Fibroblast of skin of right quadriceps (primary cell): Measurements from ENCODE around the gene FCF1.

Source experiments
- DNase-seq: peaks from one replicate; pipeline ENCODE4 v3.0.0-alpha.2; 2013

FCF1 gene

GRCh38 chr14:74771399-74771798 is 58.5 kb downstream of the FCF1 start:
- DNase-seq, result no peak

- DNase-seq, result no peak
Measured at GRCh38 chr14:74784634-74785033, 71.7 kb downstream of the FCF1 start.

GRCh38 chr14:74785056-74785613 is 72.2 kb downstream of the FCF1 start:
- DNase-seq, result no peak

GRCh38 chr14:74786796-74787315 is 73.9 kb downstream of the FCF1 start:
- DNase-seq, result no peak
